Fibroblast of lung (primary cell): ENCODE measurements around the gene OTOA. TPM values are rescaled to one million over a fixed set of nuclear protein-coding genes. Genes with fewer than 3 reads are reported as not detected.

Experiments used
- DNase-seq, 2 donors: peaks; one replicate each; pipeline versions ENCODE4 v3.0.0 to v3.0.0-alpha.2; 2010; ENCODE audit warnings: low read depth in 2 of 2
- H2AFZ ChIP-seq: 2 replicates; pipeline ENCODE4 v1.5.1; 2012; ENCODE audit warnings: low read length, control low read depth, inconsistent platforms
- H3K27ac ChIP-seq: 2 replicates; pipeline ENCODE4 v1.5.1; 2011; ENCODE audit warnings: low read length, control low read depth; ENCODE audit not compliant: insufficient read depth
- H3K27me3 ChIP-seq: 2 replicates; pipeline ENCODE4 v1.5.1; 2011; ENCODE audit warnings: mild to moderate bottlenecking, low read length; ENCODE audit not compliant: control insufficient read depth, insufficient read depth
- H3K36me3 ChIP-seq: 2 replicates; pipeline ENCODE4 v1.5.1; 2011; ENCODE audit warnings: low read length; ENCODE audit not compliant: control insufficient read depth, insufficient read depth
- H3K4me1 ChIP-seq: 2 replicates; pipeline ENCODE4 v1.5.1; 2011; ENCODE audit warnings: low read length; ENCODE audit not compliant: control insufficient read depth, insufficient read depth; ENCODE audit errors: extremely low read depth
- H3K4me2 ChIP-seq: 2 replicates; pipeline ENCODE4 v1.5.1; 2011; ENCODE audit warnings: low read length, control low read depth; ENCODE audit not compliant: insufficient read depth; ENCODE audit errors: extremely low read depth
- H3K4me3 ChIP-seq, 4 experiments: fragments of 200-600 bp in 1 of 4; sonication (generic) in 1 of 4; replicated peaks in 1 of 4; 2 replicates each; pipeline ENCODE4 v1.5.1; 2011 to 2016; ENCODE audit warnings: low read length in 4 of 4, low read depth in 3 of 4, mild to moderate bottlenecking in 3 of 4, control low read depth in 2 of 4, inconsistent platforms in 1 of 4, mixed read lengths in 1 of 4; ENCODE audit not compliant: insufficient read depth in 1 of 4; ENCODE audit errors: control extremely low read depth in 1 of 4
- H3K79me2 ChIP-seq: 2 replicates; pipeline ENCODE4 v1.5.1; 2012; ENCODE audit warnings: mild to moderate bottlenecking, low read length, inconsistent platforms; ENCODE audit not compliant: control insufficient read depth, insufficient read depth
- H3K9ac ChIP-seq: 2 replicates; pipeline ENCODE4 v1.5.1; 2011; ENCODE audit warnings: mild to moderate bottlenecking, low read length, control low read depth; ENCODE audit not compliant: insufficient read depth
- H3K9me3 ChIP-seq: 2 replicates; pipeline ENCODE4 v1.5.1; 2012; ENCODE audit warnings: low read depth, low read length; ENCODE audit not compliant: control insufficient read depth, insufficient read depth
- H4K20me1 ChIP-seq: 2 replicates; pipeline ENCODE4 v1.5.1; 2011; ENCODE audit warnings: low read length; ENCODE audit not compliant: control insufficient read depth, insufficient read depth; ENCODE audit errors: extremely low read depth
- CTCF ChIP-seq, 2 donors: IDR thresholded peaks in 1 of 2; conservative IDR thresholded peaks in 1 of 2; 1 replicate in 1 of 2; 2 replicates in 1 of 2; pipeline ENCODE4 v1.5.1; 2011 to 2012; ENCODE audit warnings: low read length in 2 of 2, control low read depth in 1 of 2, inconsistent platforms in 1 of 2, low read depth in 1 of 2, mild to moderate bottlenecking in 1 of 2
- EZH2 ChIP-seq: IDR thresholded peaks from 2 replicates; pipeline ENCODE4 v1.5.1; 2012; ENCODE audit warnings: low read length, control low read depth, mild to moderate bottlenecking; ENCODE audit errors: missing control alignments
- polyA plus RNA-seq, 2 donors: library from polyadenylated mRNA; depleted of rRNA in 1 of 2; stranded (reverse) in 1 of 2; unstranded in 1 of 2; fragments of >200 nt; gene quantifications; 2 replicates each; pipeline ENCODE4 v1.2.1, GENCODE V29; 2011 to 2012; ENCODE audit warnings: missing spikeins in 1 of 2
- total RNA-seq: library from RNA; depleted of rRNA; stranded (reverse); fragments of >200 nt; gene quantifications from 2 replicates; pipeline ENCODE4 v1.2.1, GENCODE V29; 2014

OTOA gene
- total and polyA plus RNA-seq, 2 donors (not counting 1 experiment from before 2014, with no cell fraction given), result 0.17 TPM; not detected in 1

DNA sequence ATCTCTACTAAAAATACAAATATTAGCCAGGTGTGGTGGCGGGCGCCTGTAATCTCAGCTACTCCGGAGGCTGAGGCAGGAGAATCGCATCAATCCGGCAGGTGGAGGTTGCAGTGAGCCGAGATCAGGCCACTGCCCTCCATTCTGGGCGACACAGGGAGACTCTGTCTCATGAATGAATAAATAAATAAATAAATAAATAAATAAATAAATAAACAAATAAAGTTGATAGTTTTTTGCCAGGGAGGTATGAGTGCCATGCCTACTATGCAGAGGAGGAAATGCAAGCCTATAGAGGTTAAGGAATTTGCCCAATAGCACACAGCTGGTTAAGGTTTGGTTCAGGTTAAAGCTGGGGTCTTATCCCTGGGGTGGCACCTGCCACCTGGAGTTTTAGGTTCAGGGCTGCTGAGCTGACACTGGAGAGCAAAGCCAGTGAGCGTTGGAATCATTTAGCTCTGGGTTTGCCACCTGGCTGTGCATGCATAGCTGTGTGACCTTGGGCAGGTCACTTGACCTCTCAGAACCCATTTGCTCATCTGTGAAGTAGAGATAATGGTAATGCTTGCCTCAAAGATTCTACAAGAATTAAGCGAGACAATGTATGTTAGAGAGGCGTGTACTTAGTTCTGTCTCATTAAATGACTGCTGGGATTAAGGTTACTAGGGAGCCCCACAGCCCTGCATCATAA lies 1.2 kb downstream of the OTOA start:
- no peak overlapping the region for H3K4me3 ChIP-seq
- DNase-seq, result no peak
- no peak overlapping the region for H3K27ac ChIP-seq
- H4K20me1 ChIP-seq, result no peaks in the 10 kb centered on the region
- H3K4me1 ChIP-seq, result no peaks in the 10 kb centered on the region
- no peaks in the 10 kb centered on the region for H3K79me2 ChIP-seq
- TF ChIP-seq CTCF (conservative IDR thresholded peaks at IDR 0.05 in 1 of 2, IDR thresholded peaks at IDR 0.05 in 1 of 2; ENCODE audit: low read depth in 1 of 2, low read length in 2 of 2) (no peak), EZH2 (no peak)
- no peak overlapping the region for H3K4me2 ChIP-seq
- H3K9ac ChIP-seq, result no peak overlapping the region
- H3K9me3 ChIP-seq, result no peaks in the 10 kb centered on the region
- no peaks in the 10 kb centered on the region for H3K27me3 ChIP-seq
- H2AFZ ChIP-seq, result no peak overlapping the region
- no peaks in the 10 kb centered on the region for H3K36me3 ChIP-seq

GRCh38 chr16:21666772-21667171 lies 3.0 kb downstream of the OTOA start:
- no peak for DNase-seq
- no peak overlapping the region for H3K9ac ChIP-seq
- H3K36me3 ChIP-seq, result no peaks in the 10 kb centered on the region
- H3K4me2 ChIP-seq, result no peak overlapping the region
- TF ChIP-seq EZH2 (no peak), CTCF (conservative IDR thresholded peaks at IDR 0.05 in 1 of 2, IDR thresholded peaks at IDR 0.05 in 1 of 2; ENCODE audit: low read depth in 1 of 2, low read length in 2 of 2) (no peak)
- H3K27me3 ChIP-seq, result peaks cover 4% of the 10 kb centered on the region
- no peak overlapping the region for H3K4me3 ChIP-seq
- H3K79me2 ChIP-seq, result no peaks in the 10 kb centered on the region
- H3K9me3 ChIP-seq, result no peaks in the 10 kb centered on the region
- no peak overlapping the region for H2AFZ ChIP-seq
- no peaks in the 10 kb centered on the region for H4K20me1 ChIP-seq
- H3K4me1 ChIP-seq, result no peaks in the 10 kb centered on the region
- H3K27ac ChIP-seq, result no peak overlapping the region

DNA sequence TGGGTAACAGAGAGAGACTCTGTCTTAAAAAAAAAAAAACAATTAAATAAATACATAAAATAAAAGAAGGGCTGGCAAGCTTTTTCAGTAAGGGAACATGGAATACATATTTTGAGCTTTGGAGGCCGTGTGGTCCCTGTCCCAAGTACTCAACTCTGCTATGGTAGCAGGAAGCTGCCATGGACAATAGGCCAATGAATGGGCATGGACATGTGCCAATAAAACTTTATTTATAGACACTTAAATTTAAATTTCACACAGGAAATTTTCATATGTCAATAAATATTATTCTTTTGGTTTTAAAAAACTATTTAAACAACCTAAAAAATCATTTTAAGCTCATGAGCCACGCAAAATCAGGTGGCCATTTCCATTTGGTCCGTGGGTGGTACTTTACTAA lies 3.8 kb downstream of the OTOA start:
- Histone ChIP-seq H2AFZ (no peak overlapping the region), H3K9ac (no peak overlapping the region), H3K27me3 (peaks cover 4% of the 10 kb centered on the region), H3K4me3 (no peak overlapping the region), H3K27ac (no peak overlapping the region), H4K20me1 (no peaks in the 10 kb centered on the region), H3K36me3 (no peaks in the 10 kb centered on the region), H3K79me2 (no peaks in the 10 kb centered on the region), H3K9me3 (no peaks in the 10 kb centered on the region), H3K4me1 (no peaks in the 10 kb centered on the region), H3K4me2 (no peak overlapping the region)
- TF ChIP-seq EZH2 (no peak), CTCF (conservative IDR thresholded peaks at IDR 0.05 in 1 of 2, IDR thresholded peaks at IDR 0.05 in 1 of 2; ENCODE audit: low read depth in 1 of 2, low read length in 2 of 2) (no peak)
- no peak for DNase-seq
